Measurements from ENCODE around the gene NPL.

The NPL gene

DNA sequence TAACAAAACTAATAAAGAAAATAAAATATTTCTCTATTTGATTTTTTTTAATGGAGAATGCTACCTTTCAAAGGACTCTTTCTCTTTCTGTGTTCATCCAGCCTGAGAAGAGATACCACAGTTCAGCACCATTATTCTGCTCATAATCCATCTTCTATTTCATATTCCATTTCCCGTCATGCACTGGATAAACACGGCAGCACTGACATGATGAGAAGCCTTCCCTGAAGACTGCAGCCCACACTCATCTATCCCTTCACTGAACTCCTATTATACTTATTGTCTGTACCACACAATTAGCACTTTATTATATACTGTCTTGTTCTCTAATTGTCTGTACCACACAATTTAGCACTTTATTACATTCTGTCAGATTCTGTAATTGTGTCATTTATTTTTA lies 10.7 kb upstream of the NPL start:
- no peak overlapping the region for H3K4me3 ChIP-seq (ENCODE audit: control insufficient read depth, low read depth, low read length)
- no peak for DNase-seq (ENCODE audit: low read depth)
- TF ChIP-seq, protein P1, sequence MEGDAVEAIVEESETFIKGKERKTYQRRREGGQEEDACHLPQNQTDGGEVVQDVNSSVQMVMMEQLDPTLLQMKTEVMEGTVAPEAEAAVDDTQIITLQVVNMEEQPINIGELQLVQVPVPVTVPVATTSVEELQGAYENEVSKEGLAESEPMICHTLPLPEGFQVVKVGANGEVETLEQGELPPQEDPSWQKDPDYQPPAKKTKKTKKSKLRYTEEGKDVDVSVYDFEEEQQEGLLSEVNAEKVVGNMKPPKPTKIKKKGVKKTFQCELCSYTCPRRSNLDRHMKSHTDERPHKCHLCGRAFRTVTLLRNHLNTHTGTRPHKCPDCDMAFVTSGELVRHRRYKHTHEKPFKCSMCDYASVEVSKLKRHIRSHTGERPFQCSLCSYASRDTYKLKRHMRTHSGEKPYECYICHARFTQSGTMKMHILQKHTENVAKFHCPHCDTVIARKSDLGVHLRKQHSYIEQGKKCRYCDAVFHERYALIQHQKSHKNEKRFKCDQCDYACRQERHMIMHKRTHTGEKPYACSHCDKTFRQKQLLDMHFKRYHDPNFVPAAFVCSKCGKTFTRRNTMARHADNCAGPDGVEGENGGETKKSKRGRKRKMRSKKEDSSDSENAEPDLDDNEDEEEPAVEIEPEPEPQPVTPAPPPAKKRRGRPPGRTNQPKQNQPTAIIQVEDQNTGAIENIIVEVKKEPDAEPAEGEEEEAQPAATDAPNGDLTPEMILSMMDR (conservative IDR thresholded peaks at IDR 0.05; ENCODE audit: control insufficient read depth, insufficient read depth, low read depth, low read length): no peak

DNA sequence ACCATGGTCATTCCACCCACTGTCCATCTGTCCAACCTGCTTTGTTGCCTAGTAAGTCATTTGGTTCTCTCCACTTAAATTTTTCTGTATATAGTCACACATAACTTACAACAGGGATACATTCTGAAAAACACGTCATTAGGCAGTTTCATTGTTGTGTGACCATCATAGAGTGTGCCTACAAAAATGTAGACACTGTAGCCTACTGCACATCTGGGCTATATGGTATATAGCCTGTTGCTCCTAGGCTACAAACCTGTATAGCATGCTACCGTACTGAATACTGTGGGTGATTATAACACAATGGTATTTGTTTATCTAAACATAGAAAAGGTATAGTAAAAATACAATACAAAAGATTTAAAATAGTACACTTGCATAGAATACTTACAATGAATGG lies 10.0 kb upstream of the NPL start:
- TF ChIP-seq, protein P1 (conservative IDR thresholded peaks at IDR 0.05; ENCODE audit: control insufficient read depth, insufficient read depth, low read depth, low read length): no peak
- no peak overlapping the region for H3K4me3 ChIP-seq (ENCODE audit: control insufficient read depth, low read depth, low read length)
- DNase-seq (ENCODE audit: low read depth): no peak

DNA sequence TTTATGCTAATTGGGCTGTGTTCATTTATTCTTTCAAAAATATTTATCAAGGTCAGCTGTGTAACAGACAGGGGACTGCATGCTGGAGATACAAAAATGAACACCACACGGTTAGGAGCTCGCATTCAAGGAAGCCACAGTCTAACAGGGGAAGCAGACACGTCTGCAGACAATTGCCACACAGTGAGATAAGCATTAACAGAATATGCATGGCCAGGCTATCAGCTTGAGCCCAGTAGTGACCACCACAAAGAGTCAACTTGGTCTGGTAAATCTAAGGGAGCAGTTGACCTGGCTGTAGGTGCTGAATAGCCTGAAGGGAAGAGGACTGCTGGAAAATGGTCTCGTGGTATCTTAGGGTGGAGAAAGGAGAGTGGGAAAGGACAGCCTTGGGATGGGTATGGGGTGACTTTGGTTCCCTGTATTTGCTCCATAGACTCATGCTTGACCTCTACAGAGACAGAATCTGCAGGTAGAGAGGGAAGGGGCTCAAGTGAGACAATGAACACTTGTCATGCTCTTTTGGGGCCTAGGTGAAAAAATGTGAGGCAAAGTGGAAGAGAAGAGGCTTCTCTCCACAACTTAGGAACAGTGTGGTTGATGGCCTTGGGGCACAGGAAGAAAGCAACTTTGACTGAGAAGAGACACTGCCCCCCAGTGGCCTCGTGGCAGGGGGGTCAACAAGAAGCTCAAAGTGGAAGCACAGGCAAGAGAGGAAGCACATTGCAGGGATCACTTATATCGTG lies 7.6 kb upstream of the NPL start:
- TF ChIP-seq, protein P1 (conservative IDR thresholded peaks at IDR 0.05; ENCODE audit: control insufficient read depth, insufficient read depth, low read depth, low read length): peak; percentile 76
- no peak overlapping the region for H3K4me3 ChIP-seq (ENCODE audit: control insufficient read depth, low read depth, low read length)
- DNase-seq (ENCODE audit: low read depth): peak; percentile 62

DNA sequence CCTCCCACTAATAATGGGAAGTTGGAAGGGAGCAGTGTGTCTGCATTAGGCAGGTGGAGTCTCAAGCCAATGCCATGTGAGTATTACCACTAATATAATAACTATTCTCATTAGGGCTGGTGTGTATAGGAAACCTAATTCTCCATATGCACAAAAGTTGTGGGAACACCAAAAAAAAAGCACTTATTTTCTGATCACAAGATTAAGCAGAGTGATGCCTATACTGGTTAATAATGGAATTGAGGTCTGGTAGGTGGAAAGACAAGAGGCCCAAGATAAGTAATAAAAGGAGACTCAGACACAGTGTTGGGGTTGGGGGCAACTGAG lies 7.0 kb upstream of the NPL start:
- DNase-seq (ENCODE audit: low read depth): no peak
- TF ChIP-seq, protein P1 (conservative IDR thresholded peaks at IDR 0.05; ENCODE audit: control insufficient read depth, insufficient read depth, low read depth, low read length): no peak
- no peak overlapping the region for H3K4me3 ChIP-seq (ENCODE audit: control insufficient read depth, low read depth, low read length)

DNA sequence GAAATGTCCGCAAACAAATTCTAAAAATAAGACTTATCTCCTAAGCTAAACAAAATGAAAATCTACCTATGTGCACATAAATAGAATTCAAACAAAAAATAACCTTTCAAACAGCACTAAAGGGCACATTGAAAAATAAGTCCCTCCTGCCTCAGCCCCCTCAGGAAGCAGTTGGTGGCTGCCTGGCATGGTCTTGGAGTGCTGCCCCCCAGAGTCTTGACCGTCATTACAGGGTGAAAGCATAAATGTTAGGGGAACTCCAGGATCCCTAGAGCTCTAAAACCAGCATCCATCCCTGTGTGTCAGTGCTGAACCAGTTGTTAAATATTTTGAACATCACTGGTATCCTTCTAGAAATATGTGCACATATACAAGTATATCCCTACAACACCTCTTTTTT lies 6.5 kb upstream of the NPL start:
- TF ChIP-seq, protein P1 (conservative IDR thresholded peaks at IDR 0.05; ENCODE audit: control insufficient read depth, insufficient read depth, low read depth, low read length): no peak
- no peak for DNase-seq (ENCODE audit: low read depth)
- no peak overlapping the region for H3K4me3 ChIP-seq (ENCODE audit: control insufficient read depth, low read depth, low read length)

DNA sequence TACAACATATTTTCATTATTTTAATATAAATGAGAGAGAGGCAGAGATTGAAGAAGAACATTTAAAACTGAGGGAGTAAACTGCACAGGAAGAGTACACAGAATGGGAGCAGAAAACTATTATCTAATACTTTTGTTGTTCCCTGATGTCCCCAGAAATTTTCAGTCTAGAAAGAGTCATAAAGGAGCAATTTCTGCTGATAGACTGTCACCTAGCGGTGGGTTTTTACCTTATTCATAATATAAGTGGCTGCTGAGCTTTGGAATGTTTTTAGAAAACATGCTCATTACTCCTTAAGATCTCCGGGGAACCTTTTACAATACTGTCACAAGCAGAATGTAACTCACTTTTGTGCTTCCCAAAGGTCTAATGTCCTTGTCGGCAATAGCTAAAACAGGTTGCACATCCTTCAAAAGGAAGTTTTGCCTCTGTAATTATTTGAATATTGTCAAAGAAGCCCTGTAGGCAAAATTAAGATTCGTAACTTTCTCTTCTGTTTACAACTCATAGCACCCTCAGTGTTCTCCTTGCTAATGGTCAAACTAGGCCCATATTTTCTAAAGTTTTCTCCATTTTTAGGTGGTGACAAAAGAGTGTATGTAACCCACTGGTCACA lies 4.9 kb upstream of the NPL start:
- no peak overlapping the region for H3K4me3 ChIP-seq (ENCODE audit: control insufficient read depth, low read depth, low read length)
- TF ChIP-seq, protein P1 (conservative IDR thresholded peaks at IDR 0.05; ENCODE audit: control insufficient read depth, insufficient read depth, low read depth, low read length): peak; percentile 86
- peak; percentile 57 for DNase-seq (ENCODE audit: low read depth)

All from fibroblast of mammary gland (primary cell).